GM12865 (cell line): Measurements from ENCODE around the gene KRT40.
"Not testable (repeated sequence)": the region's sequence is repeated elsewhere in the genome, so short reads cannot be mapped to it uniquely, and the experiment has no call there.

Source experiments
- DNase-seq: peaks from one replicate; pipeline ENCODE4 v3.0.0; 2010; ENCODE audit warnings: low read depth
- H3K4me3 ChIP-seq: 2 replicates; pipeline ENCODE4 v1.5.1; 2011; ENCODE audit warnings: mild to moderate bottlenecking, low read depth, low read length, control low read depth
- CTCF ChIP-seq: IDR thresholded peaks from 2 replicates; pipeline ENCODE4 v1.5.1; 2011; ENCODE audit warnings: low read length, control low read depth, low read depth, inconsistent platforms; ENCODE audit not compliant: insufficient read depth; ENCODE audit errors: missing control alignments

KRT40 gene

GRCh38 chr17:41001795-41002194 is 17.7 kb upstream of the KRT40 start:
- H3K4me3 ChIP-seq = no peak overlapping the region
- no peak for DNase-seq
- TF ChIP-seq CTCF = no peak

GRCh38 chr17:40999563-40999962 is 15.4 kb upstream of the KRT40 start, which contains the start of gene KRTAP3-2:
KRTAP3-2 (minus strand) TSS chr17:40999906; CDS start chr17:40999853, 53 bp downstream.
- not testable (repeated sequence) for H3K4me3 ChIP-seq, DNase-seq

- DNase-seq = no peak
- no peak for TF ChIP-seq CTCF
- no peak overlapping the region for H3K4me3 ChIP-seq
Measured at GRCh38 chr17:40997361-40997760, 13.2 kb upstream of the KRT40 start.

GRCh38 chr17:40996829-40997228 is 12.7 kb upstream of the KRT40 start:
- no peak overlapping the region for H3K4me3 ChIP-seq
- no peak for TF ChIP-seq CTCF
- no peak for DNase-seq

GRCh38 chr17:40995116-40995515 is 11.0 kb upstream of the KRT40 start:
- no peak for TF ChIP-seq CTCF
- H3K4me3 ChIP-seq = no peak overlapping the region
- no peak for DNase-seq

- no peak for DNase-seq
- H3K4me3 ChIP-seq = no peak within 1 kb of the TSS
- no peak for TF ChIP-seq CTCF
Measured at GRCh38 chr17:40993839-40994238, 9.7 kb upstream of the KRT40 start, which contains the start of gene KRTAP3-3. KRTAP3-3 (minus strand) TSS chr17:40994164; CDS start chr17:40994097, 67 bp downstream.

- DNase-seq = no peak
- TF ChIP-seq CTCF = no peak
Measured at GRCh38 chr17:40993084-40993483, 9.0 kb upstream of the KRT40 start.

GRCh38 chr17:40992666-40993065 is 8.5 kb upstream of the KRT40 start:
- no peak for TF ChIP-seq CTCF
- no peak overlapping the region for H3K4me3 ChIP-seq
- DNase-seq = no peak

More at GRCh38 chr17:40993084-40993483, 9.0 kb upstream of the KRT40 start:
- H3K4me3 ChIP-seq = no peak overlapping the region
